ENCODE data around the gene PI4KA. TPM values are rescaled to one million over a fixed set of nuclear protein-coding genes. Genes with fewer than 3 reads are reported as not detected.
"Not testable (repeated sequence)": the region's sequence is repeated elsewhere in the genome, so short reads cannot be mapped to it uniquely, and the experiment has no call there.

PI4KA gene
- total RNA-seq, 1 experiment from 2014 or later: 71.6 TPM

DNA sequence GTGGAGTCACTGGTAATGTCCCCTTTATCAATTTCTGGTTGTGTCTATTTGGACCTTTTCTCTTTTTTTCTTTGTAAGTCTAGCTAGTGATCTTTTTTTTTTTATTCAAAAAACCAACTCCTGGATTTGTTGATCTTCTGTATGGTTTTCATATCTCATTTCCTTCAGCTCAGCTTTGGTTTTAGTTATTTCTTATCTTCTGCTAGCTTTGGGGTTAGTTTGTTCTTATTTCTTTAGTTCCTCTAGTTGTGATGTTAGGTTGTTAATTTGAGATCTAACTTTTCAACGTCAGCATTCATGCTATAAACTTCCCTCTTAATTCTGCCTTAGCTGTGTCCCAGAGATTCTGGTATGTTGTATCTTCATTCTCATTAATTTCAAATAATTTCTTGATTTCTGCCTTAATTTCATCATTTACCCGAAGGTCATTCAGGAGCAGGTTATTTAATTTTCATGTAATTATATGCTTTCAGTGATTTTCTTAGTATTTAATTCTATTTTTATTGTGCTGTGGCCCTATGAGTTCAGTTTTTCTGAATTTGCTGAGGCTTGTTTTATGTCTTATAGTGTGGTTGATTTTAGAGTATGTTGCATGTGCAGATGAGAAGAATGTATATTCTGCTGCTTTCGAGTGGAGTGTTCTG is 29.0 kb downstream of the PI4KA start:
- CTCF ChIA-PET: no interaction called here
- Histone ChIP-seq H3K27me3 (replicated peaks; ENCODE audit: insufficient read depth, low read depth, low read length, poor library complexity) (no peaks in the 10 kb centered on the region), H3K4me1 (ENCODE audit: insufficient read depth, low read length, poor library complexity, severe bottlenecking) (no peaks in the 10 kb centered on the region), H3K27ac (ENCODE audit: low read depth, low read length, poor library complexity, severe bottlenecking) (no peak overlapping the region), H3K36me3 (ENCODE audit: insufficient read depth, low read length, poor library complexity, severe bottlenecking) (peaks cover 8% of the 10 kb centered on the region), H3K4me3 (ENCODE audit: low read depth, low read length, poor library complexity, severe bottlenecking) (no peak overlapping the region), H3K9me3 (ENCODE audit: low read depth, low read length, poor library complexity, severe bottlenecking) (no peaks in the 10 kb centered on the region)
- POLR2A ChIA-PET (ENCODE audit: low non-redundant PET): no interaction called here
- BruUV-seq (replicated peaks): no TSS peak
- intact Hi-C loops (cut with micrococcal nuclease; ENCODE audit: unreplicated experiment): no loop called here
- no peak for DNase-seq (ENCODE audit: low spot score)
- no peak for TF ChIP-seq EZH2 (IDR thresholded peaks at IDR 0.05; ENCODE audit: borderline replicate concordance, low read depth, low read length, poor library complexity, severe bottlenecking)
- TF ChIP-seq, protein P1, sequence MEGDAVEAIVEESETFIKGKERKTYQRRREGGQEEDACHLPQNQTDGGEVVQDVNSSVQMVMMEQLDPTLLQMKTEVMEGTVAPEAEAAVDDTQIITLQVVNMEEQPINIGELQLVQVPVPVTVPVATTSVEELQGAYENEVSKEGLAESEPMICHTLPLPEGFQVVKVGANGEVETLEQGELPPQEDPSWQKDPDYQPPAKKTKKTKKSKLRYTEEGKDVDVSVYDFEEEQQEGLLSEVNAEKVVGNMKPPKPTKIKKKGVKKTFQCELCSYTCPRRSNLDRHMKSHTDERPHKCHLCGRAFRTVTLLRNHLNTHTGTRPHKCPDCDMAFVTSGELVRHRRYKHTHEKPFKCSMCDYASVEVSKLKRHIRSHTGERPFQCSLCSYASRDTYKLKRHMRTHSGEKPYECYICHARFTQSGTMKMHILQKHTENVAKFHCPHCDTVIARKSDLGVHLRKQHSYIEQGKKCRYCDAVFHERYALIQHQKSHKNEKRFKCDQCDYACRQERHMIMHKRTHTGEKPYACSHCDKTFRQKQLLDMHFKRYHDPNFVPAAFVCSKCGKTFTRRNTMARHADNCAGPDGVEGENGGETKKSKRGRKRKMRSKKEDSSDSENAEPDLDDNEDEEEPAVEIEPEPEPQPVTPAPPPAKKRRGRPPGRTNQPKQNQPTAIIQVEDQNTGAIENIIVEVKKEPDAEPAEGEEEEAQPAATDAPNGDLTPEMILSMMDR (conservative IDR thresholded peaks at IDR 0.05; ENCODE audit: low read depth, low read length): no peak

DNA sequence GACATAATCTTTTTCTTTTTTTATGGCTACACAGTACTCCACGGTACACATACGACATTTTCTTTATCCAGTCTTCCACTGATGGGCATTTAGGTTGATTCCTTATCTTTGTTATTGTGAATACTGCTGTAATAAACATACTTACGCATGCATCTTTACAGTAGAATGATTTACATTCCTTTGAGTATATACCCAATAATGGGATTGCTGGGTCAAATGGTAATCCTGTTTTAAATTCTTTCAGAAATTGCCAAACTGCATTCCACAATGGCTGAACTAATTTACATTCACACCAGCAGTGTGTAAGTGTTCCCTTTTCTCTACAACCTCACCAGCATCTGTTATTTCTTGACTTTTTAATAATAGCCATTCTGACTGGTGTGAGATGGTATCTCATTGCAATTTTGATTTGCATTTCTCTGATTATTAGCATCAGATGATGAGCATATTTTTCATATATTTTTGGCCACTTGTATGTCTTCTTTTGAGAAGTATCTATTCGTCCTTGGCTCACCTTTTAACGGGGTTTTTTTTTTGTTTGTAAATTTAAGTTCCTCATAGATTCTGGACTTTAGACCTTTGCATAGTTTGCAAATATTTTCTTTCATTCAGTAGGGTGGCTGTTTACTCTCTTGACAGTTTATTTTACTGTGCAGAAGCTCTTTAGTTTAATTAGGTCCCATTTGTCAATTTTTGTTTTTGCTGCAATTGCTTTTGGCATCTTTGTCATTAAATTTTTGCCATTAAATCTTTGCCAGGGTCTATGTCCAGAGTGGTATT is 32.0 kb downstream of the PI4KA start:
- H3K27ac ChIP-seq (ENCODE audit: low read depth, low read length, poor library complexity, severe bottlenecking); H3K4me3 ChIP-seq (ENCODE audit: low read depth, low read length, poor library complexity, severe bottlenecking); H3K36me3 ChIP-seq (ENCODE audit: insufficient read depth, low read length, poor library complexity, severe bottlenecking); intact Hi-C loops (cut with micrococcal nuclease; ENCODE audit: unreplicated experiment); POLR2A ChIA-PET (ENCODE audit: low non-redundant PET); BruUV-seq (replicated peaks); CTCF ChIA-PET; H3K9me3 ChIP-seq (ENCODE audit: low read depth, low read length, poor library complexity, severe bottlenecking); H3K4me1 ChIP-seq (ENCODE audit: insufficient read depth, low read length, poor library complexity, severe bottlenecking); DNase-seq (ENCODE audit: low spot score); H3K27me3 ChIP-seq (replicated peaks; ENCODE audit: insufficient read depth, low read depth, low read length, poor library complexity): not testable (repeated sequence)

DNA sequence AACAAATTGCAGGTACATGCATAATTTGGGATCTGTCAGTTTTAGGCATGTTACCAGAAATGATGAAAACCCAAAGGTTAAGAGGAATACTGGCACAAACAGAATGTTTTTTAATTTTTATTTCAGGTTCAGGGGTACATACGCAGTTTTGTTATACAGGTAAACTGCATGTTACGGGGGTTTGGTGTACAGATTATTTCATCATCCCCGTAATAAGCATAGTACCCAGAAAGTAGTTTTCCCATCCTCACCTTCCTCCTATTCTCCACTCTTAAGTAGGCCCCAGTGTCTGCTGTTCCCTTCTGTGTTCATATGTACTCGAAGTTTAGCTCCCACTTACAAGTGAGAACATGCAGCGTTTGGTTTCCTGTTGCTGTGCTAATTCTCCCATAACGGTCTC is 33.0 kb downstream of the PI4KA start:
- CTCF ChIA-PET: no interaction called here

GRCh38 chr22:20825216-20825615 is 33.4 kb downstream of the PI4KA start:
- intact Hi-C loops (cut with micrococcal nuclease; ENCODE audit: unreplicated experiment); H3K27me3 ChIP-seq (replicated peaks; ENCODE audit: insufficient read depth, low read depth, low read length, poor library complexity); BruUV-seq (replicated peaks); H3K36me3 ChIP-seq (ENCODE audit: insufficient read depth, low read length, poor library complexity, severe bottlenecking); DNase-seq (ENCODE audit: low spot score); CTCF ChIA-PET; H3K4me1 ChIP-seq (ENCODE audit: insufficient read depth, low read length, poor library complexity, severe bottlenecking); H3K4me3 ChIP-seq (ENCODE audit: low read depth, low read length, poor library complexity, severe bottlenecking); H3K9me3 ChIP-seq (ENCODE audit: low read depth, low read length, poor library complexity, severe bottlenecking); POLR2A ChIA-PET (ENCODE audit: low non-redundant PET); H3K27ac ChIP-seq (ENCODE audit: low read depth, low read length, poor library complexity, severe bottlenecking): not testable (repeated sequence)

More for the DNA sequence above, 33.0 kb downstream of the PI4KA start:
- Histone ChIP-seq H3K36me3 (ENCODE audit: insufficient read depth, low read length, poor library complexity, severe bottlenecking) (no peaks in the 10 kb centered on the region), H3K4me1 (ENCODE audit: insufficient read depth, low read length, poor library complexity, severe bottlenecking) (no peaks in the 10 kb centered on the region), H3K27ac (ENCODE audit: low read depth, low read length, poor library complexity, severe bottlenecking) (no peak overlapping the region), H3K9me3 (ENCODE audit: low read depth, low read length, poor library complexity, severe bottlenecking) (no peaks in the 10 kb centered on the region), H3K27me3 (replicated peaks; ENCODE audit: insufficient read depth, low read depth, low read length, poor library complexity) (no peaks in the 10 kb centered on the region), H3K4me3 (ENCODE audit: low read depth, low read length, poor library complexity, severe bottlenecking) (no peak overlapping the region)
- DNase-seq (ENCODE audit: low spot score): no peak
- POLR2A ChIA-PET (ENCODE audit: low non-redundant PET): no interaction called here
- no TSS peak for BruUV-seq (replicated peaks)
- TF ChIP-seq EZH2 (IDR thresholded peaks at IDR 0.05; ENCODE audit: borderline replicate concordance, low read depth, low read length, poor library complexity, severe bottlenecking): no peak
- TF ChIP-seq, protein P1 (conservative IDR thresholded peaks at IDR 0.05; ENCODE audit: low read depth, low read length): no peak
- intact Hi-C loops (cut with micrococcal nuclease; ENCODE audit: unreplicated experiment): no loop called here
